ENCODE results near the gene TAS2R20. TPM values are rescaled to one million over a fixed set of nuclear protein-coding genes. Genes with fewer than 3 reads are reported as not detected.
A peak's percentile ranks its signal among the peaks of the same experiment; 100 is the strongest.

TAS2R20 gene
- total and polyA plus RNA-seq, 2 of the 13 experiments (the other 11 are each of a cell fraction or from before 2014, with no cell fraction given): 0.54 to 2.9 TPM

DNA sequence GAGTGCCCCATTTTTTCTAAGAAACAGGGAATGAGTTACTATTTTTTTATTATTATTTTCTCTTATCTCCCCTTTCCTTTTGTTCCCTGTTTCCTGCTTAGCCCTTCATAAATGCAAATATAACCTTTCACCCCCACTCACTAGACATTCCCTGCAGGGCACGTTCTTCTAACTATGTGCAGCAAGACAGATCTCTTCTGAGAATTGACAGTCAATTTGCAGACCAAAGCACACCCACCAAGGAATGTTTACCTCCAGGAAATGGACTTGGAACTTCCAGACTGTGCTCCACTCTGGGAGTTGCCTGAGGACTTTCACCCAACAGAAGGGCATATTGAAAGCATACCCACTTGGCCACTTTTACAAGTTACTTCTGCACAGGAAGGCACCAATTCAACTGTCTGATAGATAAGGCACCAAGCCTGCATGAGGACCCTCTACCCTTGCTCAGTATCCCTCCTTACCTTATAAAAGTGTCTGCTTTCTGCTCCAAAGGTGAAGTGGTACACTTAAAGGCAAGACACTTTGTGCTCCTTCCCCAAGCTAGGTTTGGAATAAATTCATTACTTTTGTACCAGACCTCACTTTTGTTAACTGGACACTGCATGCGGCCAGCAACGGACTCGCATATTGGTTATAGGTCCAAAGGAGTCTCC is 17.8 kb upstream of the TAS2R20 start (continued):
- TF ChIP-seq, protein P1, sequence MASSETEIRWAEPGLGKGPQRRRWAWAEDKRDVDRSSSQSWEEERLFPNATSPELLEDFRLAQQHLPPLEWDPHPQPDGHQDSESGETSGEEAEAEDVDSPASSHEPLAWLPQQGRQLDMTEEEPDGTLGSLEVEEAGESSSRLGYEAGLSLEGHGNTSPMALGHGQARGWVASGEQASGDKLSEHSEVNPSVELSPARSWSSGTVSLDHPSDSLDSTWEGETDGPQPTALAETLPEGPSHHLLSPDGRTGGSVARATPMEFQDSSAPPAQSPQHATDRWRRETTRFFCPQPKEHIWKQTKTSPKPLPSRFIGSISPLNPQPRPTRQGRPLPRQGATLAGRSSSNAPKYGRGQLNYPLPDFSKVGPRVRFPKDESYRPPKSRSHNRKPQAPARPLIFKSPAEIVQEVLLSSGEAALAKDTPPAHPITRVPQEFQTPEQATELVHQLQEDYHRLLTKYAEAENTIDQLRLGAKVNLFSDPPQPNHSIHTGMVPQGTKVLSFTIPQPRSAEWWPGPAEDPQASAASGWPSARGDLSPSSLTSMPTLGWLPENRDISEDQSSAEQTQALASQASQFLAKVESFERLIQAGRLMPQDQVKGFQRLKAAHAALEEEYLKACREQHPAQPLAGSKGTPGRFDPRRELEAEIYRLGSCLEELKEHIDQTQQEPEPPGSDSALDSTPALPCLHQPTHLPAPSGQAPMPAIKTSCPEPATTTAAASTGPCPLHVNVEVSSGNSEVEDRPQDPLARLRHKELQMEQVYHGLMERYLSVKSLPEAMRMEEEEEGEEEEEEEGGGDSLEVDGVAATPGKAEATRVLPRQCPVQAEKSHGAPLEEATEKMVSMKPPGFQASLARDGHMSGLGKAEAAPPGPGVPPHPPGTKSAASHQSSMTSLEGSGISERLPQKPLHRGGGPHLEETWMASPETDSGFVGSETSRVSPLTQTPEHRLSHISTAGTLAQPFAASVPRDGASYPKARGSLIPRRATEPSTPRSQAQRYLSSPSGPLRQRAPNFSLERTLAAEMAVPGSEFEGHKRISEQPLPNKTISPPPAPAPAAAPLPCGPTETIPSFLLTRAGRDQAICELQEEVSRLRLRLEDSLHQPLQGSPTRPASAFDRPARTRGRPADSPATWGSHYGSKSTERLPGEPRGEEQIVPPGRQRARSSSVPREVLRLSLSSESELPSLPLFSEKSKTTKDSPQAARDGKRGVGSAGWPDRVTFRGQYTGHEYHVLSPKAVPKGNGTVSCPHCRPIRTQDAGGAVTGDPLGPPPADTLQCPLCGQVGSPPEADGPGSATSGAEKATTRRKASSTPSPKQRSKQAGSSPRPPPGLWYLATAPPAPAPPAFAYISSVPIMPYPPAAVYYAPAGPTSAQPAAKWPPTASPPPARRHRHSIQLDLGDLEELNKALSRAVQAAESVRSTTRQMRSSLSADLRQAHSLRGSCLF (CRISPR knock-in tag; IDR thresholded peaks at IDR 0.05; ENCODE audit: borderline replicate concordance): no peak
- TF ChIP-seq, protein P2, sequence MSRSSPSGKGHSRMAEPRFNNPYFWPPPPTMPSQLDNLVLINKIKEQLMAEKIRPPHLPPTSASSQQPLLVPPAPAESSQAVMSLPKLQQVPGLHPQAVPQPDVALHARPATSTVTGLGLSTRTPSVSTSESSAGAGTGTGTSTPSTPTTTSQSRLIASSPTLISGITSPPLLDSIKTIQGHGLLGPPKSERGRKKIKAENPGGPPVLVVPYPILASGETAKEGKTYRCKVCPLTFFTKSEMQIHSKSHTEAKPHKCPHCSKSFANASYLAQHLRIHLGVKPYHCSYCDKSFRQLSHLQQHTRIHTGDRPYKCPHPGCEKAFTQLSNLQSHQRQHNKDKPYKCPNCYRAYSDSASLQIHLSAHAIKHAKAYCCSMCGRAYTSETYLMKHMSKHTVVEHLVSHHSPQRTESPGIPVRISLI (CRISPR knock-in tag; IDR thresholded peaks at IDR 0.05; ENCODE audit: borderline replicate concordance): no peak; the same call in 1 of the 2 replicates
- TF ChIP-seq ZMYM2 (CRISPR knock-in tag; IDR thresholded peaks at IDR 0.05) (peak; percentile 76), NFRKB (IDR thresholded peaks at IDR 0.05) (no peak), PRMT3 (CRISPR knock-in tag; IDR thresholded peaks at IDR 0.05; ENCODE audit: borderline replicate concordance, low read depth) (no peak), ZNF431 (CRISPR knock-in tag; IDR thresholded peaks at IDR 0.05; ENCODE audit: borderline replicate concordance, low read depth) (peak; percentile 64; the same call in 1 of the 2 replicates), MATR3 (CRISPR knock-in tag; IDR thresholded peaks at IDR 0.05) (no peak), EZH2 (conservative IDR thresholded peaks at IDR 0.05; ENCODE audit: low read depth, low read length) (no peak), NKX3-1 (CRISPR knock-in tag; IDR thresholded peaks at IDR 0.05) (peak; percentile 35; the same call in 1 of the 2 replicates), E2F5 (CRISPR knock-in tag; conservative IDR thresholded peaks at IDR 0.05) (no peak), ZNF557 (CRISPR knock-in tag; IDR thresholded peaks at IDR 0.05) (no peak), RELA (CRISPR knock-in tag; IDR thresholded peaks at IDR 0.05) (no peak), CBX5 (CRISPR knock-in tag; IDR thresholded peaks at IDR 0.05; ENCODE audit: borderline replicate concordance) (no peak), ZNF850 (CRISPR knock-in tag; conservative IDR thresholded peaks at IDR 0.05) (no peak), CHD4 (IDR thresholded peaks at IDR 0.05; ENCODE audit: borderline replicate concordance, low read length) (no peak), FOXJ3 (CRISPR knock-in tag; IDR thresholded peaks at IDR 0.05; ENCODE audit: borderline replicate concordance) (peak; percentile 75), ZNF75D (CRISPR knock-in tag; IDR thresholded peaks at IDR 0.05; ENCODE audit: borderline replicate concordance) (no peak), FOSL1 (CRISPR knock-in tag; IDR thresholded peaks at IDR 0.05; ENCODE audit: borderline replicate concordance) (no peak), ZBTB3 (CRISPR knock-in tag; IDR thresholded peaks at IDR 0.05; ENCODE audit: borderline replicate concordance, low read depth) (no peak)
- TF ChIP-seq, protein P3, sequence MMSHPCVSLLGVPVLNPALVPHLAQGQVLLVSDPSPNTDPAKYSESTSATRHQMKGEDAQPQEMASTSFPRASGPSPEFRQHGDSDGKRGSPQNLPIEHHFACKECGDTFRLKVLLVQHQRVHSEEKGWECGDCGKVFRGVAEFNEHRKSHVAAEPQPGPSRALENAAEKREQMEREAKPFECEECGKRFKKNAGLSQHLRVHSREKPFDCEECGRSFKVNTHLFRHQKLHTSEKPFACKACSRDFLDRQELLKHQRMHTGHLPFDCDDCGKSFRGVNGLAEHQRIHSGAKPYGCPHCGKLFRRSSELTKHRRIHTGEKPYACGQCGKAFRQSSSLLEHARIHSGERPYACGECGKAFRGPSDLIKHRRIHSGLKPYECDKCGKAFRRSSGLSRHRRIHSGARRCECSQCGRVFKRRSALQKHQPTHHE (CRISPR knock-in tag; IDR thresholded peaks at IDR 0.05; ENCODE audit: borderline replicate concordance): no peak
- TF ChIP-seq, protein P4, sequence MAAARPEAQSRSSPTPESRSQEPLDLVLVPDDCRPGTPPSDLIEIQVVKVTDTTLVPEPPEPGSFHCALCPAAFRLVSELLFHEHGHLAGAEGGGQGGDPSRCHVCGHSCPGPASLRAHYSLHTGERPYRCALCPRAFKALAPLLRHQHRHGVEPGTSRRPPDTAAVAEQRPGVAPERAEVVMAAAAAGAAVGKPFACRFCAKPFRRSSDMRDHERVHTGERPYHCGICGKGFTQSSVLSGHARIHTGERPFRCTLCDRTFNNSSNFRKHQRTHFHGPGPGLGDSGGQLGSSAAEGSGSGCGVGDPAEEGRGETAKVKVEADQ (CRISPR knock-in tag; IDR thresholded peaks at IDR 0.05; ENCODE audit: borderline replicate concordance): no peak

Measured in HepG2 (cell line).